Activated CD8-positive, alpha-beta memory T cell treated with anti-CD3 and anti-CD28 coated beads, Interleukin-2, amount 50 U/mL, for 24 hours (primary cell): ENCODE results near the gene KIF6.

Experiments
- DNase-seq: peaks from one replicate; pipeline ENCODE4 v3.0.0-alpha.2; 2020; ENCODE audit errors: extremely low read depth

KIF6 gene

DNA sequence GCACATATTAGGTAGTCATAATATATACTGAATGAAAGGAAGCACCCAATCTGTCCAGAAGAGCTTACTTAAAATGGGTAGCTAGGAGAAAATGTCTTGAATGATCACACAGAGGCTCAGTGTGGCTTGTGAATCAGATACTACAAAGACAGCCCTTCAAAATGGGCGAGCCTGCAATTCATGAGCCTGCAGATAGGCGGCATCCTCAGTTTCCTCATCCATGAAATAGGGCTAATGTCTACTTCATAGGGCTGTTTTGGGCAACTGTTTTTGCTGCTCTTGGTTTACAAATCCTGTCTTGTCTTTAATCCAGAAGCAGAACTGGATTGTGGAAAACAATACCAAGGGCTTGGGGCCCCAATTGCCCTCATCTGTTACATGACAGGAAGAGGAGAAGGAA is 273.4 kb downstream of the KIF6 start:
- DNase-seq: no peak

DNA sequence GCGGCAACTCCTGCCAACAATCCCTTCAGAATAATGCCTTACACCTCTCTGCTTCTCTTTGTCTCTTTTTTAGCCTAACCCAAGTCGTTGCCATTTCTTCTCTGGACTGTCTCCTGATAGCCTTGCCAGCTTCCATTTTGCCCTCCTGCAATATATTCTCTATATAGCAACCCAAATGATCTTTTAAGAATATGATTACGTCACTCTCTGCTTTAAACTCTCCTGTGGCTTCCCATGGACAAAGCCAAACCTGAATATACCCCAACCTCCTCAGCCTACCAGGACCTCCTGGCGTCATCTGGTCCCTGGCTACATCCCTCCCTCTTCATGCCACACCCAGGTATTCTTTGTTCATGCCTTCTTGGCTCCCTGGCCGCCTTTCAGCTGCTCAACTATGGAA is 276.2 kb downstream of the KIF6 start:
- no peak for DNase-seq

- DNase-seq: no peak
These were observed 278.3 kb downstream of the KIF6 start for GRCh38 chr6:39446909-39447308.

GRCh38 chr6:39445667-39446066 is 279.5 kb downstream of the KIF6 start:
- DNase-seq: no peak

- no peak for DNase-seq
These were observed 280.7 kb downstream of the KIF6 start for GRCh38 chr6:39444479-39445019.

DNA sequence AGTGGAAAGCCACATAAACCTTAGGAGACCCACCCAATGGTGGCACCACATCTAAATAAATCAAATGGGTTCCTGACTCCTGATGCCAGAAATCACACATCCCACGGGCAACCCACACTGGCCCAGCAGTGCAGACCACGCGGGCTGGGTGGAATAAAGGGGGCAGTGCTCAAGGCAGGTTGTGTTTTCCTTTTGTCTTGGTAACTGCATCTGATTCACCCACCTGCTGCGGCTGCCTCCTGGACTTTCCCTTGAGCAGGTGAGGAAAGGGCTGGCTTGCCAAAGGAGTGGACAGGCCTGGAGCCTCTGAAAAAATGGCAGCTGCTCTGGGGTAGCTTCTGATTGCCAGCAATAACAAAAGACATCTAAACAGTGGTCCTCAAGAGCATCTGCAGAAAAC is 283.2 kb downstream of the KIF6 start:
- no peak for DNase-seq

DNA sequence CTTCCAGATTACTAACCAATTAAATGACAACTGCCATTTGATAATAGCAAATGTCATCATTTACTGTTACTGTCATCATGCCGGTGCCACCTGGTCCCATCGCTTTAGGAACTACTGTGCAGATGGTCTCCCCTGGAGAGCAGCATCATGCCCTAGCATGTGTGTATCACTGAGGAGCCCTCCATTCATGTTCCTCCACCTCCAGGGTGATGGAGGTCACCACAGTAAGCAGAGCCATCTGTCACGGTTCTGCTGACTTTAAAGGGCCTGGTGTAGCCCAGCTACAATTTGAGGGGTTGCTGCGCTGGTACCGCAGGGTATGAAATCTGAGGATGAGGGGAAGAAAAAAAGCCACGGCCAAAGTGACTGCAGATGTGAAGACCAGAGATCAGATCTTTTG is 283.9 kb downstream of the KIF6 start:
- no peak for DNase-seq

DNA sequence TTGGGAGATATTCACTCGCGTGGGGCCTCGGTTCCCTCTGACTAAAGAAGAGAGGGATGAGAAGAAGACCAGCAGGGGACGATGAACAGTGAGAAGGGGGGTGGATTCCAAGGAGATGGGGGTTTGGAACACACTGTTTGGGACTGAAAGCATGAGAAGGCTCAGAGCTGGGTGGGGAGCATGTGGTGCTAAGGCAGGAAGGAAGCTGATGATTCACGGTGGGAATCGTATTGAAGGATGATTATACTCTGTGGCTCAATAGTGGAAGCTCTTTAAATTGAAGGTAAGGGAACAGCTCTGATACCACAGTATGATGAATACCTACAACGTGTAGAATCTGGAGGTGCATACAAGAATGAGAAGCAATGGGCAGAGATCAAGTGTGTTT is 285.2 kb downstream of the KIF6 start:
- DNase-seq: no peak

GRCh38 chr6:39439342-39440038 is 285.7 kb downstream of the KIF6 start:
- no peak for DNase-seq

DNA sequence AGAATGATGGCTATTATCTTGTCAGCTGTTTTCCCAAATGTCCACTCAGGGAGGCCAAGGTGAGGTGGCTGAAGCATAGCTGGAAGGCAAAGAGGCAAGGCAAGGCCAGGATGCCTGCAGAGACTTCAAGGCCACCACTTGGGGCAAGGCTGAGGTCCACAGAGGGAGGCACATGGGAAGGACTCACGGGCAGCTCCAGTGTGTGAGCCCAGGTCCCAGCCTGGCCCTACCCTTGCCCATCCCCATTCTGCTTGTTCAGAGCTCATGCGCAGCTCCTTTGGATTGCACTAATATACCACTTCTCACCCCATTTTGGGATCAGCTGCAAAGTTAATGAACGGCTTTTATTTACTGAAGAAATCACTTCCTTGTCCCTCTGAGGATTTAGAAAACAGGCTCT is 291.6 kb downstream of the KIF6 start:
- no peak for DNase-seq

- DNase-seq: no peak
These were observed 292.7 kb downstream of the KIF6 start for GRCh38 chr6:39432330-39433025.

DNA sequence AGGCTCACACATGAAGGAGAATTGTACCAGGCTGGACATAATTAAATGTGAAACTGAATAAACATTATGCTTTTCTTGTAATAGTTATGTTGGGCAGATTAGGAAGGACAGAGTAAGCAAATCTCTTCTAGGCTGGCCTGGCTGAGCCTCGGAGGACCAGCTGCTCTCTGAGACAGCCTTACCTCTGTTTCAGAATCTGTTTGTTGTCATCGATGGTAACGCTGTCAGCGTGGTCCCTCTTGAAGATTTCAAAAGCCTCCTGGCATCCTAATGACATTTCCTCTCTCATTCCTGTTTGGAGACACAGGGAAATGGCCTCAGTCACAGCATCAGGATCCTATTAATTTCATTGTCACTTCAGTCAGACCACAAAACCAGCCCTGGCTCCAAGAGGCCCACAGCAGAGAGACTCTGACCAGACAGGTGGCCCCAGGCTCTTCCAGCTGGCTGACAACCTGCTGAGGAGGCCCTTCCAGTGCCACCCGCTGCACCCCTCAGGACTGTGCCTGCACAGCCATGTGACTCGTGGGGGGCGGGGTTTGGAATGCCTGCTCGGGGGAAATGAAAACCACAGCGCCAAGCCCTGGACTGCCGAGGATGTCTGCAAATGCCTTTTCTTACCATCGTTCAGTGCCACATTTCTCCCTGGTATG is 294.2 kb downstream of the KIF6 start:
- DNase-seq: no peak

DNA sequence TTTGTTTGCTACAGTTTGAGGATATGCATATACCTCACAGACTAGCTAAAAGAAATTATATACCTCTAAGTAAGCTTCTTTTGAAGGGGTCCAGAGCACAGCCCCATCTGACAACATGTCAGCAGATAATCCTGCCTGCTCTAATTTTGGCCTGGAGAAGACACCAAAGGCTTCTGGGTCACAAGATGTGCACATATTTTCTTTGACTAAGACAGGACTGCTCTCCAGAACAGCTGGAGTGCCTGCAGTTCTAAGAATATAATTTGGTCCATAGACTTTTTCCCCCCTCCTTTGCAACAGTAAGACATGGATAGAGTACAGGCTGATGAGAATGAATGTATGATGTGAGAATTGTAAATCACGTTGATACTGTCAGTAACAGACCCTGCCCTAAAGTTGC is 294.8 kb downstream of the KIF6 start:
- DNase-seq: no peak

DNA sequence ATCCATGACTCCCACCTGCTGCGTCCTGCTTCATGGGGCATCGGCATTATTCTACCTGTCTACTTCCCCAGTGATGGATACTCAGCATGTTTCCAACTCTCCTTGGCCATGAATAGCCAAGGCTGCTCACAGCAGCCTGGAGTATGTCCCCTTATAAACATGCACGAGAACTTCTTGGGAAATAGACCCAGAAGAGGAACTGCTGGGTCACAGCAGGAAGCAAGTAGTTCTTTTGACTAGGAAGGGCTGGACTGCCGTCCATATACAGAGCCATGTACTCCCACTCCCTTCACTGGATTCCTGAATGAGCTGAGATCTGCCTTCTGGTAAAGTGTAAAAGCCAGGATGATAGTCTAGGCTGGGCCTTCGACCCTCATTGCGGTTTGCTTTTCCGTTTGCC is 296.4 kb downstream of the KIF6 start:
- no peak for DNase-seq

- no peak for DNase-seq
These were observed 297.1 kb downstream of the KIF6 start for GRCh38 chr6:39428152-39428551.

- no peak for DNase-seq
These were observed 299.1 kb downstream of the KIF6 start for GRCh38 chr6:39426073-39426456.

DNA sequence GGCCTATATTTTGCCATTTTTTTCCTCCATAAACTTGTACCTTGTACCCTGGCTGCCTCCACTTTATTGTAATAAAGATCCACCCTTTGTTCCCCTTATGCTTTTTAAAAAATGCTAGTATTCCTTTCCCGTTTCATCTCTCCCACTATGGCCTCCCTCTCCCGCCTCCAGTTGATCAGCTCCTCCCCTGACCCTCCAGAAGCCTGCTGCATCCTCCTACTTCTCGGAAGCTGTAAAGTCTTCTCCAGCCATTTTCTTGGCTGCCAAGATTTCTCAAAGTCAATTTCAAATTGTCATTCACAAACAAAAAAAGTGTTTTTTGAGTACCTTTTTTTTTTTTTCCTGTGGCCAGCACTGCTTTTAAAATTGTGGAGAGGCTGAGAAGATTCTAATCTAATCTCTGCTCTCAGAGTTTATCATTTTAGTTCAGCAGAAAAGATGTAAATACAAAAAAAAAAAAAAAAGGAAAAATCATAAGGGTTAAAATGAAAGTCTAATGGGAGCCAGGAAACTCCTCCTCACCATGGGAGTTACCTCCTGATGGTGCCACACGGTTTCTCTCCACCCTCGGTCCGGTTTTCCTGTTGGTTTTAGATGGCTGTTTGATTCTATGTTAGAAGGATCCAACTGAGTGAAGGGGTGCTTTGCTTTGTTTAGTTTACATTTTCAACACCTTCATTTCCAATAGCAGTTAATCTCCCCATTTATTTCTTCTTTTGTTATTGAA is 299.7 kb downstream of the KIF6 start:
- DNase-seq: no peak

- DNase-seq: no peak
These were observed 300.4 kb downstream of the KIF6 start for GRCh38 chr6:39424831-39425230.

DNA sequence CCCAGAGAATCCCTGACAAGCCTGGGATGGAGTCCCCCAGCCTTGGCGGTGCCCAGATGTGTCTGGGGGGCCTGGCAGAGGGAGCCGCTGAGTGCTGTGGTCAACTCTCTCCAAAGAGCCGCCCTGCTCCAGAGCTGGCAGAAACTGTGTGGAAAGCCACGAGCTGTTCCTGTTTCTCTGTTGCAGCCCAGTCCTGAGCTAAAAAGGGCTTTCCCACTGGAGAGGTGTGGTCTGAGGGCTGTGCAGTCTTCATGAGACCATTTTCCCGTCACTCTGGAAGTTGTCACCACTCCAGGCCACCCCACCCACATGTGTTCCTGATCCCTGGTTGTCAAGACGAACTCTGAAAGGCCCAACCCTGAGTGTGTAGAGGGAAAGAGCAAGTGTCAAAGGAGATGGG is 303.0 kb downstream of the KIF6 start:
- no peak for DNase-seq

- DNase-seq: no peak
These were observed 303.6 kb downstream of the KIF6 start for GRCh38 chr6:39421383-39422225.
